Esophagus squamous epithelium (tissue), 4 donors: Measurements from ENCODE around the gene RPS29.

ENCODE experiments used
- POLR2A ChIP-seq, 4 donors: fragments of 450-650 bp; IDR thresholded peaks; one replicate each; pipeline ENCODE4 v1.6.1; 2017; ENCODE audit warnings: antibody characterized with exemption in 4 of 4, mild to moderate bottlenecking in 4 of 4, moderate library complexity in 3 of 4
- TF ChIP-seq, protein P1 (sequence below), 6 experiments: fragments of 450-650 bp in 4 of 6; fragments of 200-600 bp in 2 of 6; sonication (generic) in 2 of 6; IDR thresholded peaks; one replicate each; pipeline ENCODE4 v1.5.1; 2016 to 2019; ENCODE audit warnings: antibody characterized with exemption in 6 of 6, mild to moderate bottlenecking in 4 of 6, moderate library complexity in 4 of 6

DNA sequence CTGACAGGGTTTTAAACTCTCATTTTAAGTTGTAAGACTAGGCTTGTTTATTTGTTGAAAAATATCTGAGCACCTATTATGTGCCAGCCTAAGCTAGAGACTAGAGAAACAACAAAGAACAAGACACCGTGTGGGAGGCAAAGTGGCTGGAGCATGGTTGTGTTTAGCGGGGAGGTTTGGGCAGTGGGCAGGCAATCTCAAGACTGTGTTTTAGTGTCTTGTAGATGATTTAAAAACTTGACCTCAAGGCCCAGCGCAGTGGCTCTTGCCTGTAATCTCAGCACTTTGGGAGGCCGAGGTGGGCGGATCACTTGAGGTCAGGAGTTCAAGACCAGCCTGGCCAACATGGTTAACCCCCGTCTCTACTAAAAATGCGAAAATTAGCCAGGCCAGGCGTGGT lies 26.5 kb upstream of the RPS29 start:
- TF ChIP-seq, protein P1, sequence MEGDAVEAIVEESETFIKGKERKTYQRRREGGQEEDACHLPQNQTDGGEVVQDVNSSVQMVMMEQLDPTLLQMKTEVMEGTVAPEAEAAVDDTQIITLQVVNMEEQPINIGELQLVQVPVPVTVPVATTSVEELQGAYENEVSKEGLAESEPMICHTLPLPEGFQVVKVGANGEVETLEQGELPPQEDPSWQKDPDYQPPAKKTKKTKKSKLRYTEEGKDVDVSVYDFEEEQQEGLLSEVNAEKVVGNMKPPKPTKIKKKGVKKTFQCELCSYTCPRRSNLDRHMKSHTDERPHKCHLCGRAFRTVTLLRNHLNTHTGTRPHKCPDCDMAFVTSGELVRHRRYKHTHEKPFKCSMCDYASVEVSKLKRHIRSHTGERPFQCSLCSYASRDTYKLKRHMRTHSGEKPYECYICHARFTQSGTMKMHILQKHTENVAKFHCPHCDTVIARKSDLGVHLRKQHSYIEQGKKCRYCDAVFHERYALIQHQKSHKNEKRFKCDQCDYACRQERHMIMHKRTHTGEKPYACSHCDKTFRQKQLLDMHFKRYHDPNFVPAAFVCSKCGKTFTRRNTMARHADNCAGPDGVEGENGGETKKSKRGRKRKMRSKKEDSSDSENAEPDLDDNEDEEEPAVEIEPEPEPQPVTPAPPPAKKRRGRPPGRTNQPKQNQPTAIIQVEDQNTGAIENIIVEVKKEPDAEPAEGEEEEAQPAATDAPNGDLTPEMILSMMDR (IDR thresholded peaks at IDR 0.05): no peak
- no peak for TF ChIP-seq POLR2A (IDR thresholded peaks at IDR 0.05)
